ENCODE measurements around the gene MYCN.
"Not testable (repeated sequence)": the region's sequence is repeated elsewhere in the genome, so short reads cannot be mapped to it uniquely, and the experiment has no call there.

The MYCN gene

GRCh38 chr2:15907461-15908324 lies 32.7 kb upstream of the MYCN start:
- DNase-seq (ENCODE audit: low read depth in 2 of 2) = no peak

GRCh38 chr2:15908371-15908770 lies 32.0 kb upstream of the MYCN start:
- DNase-seq (ENCODE audit: low read depth in 2 of 2) = no peak

- no peak for DNase-seq (ENCODE audit: low read depth in 2 of 2)
These were observed 31.2 kb upstream of the MYCN start for GRCh38 chr2:15909157-15909556.

GRCh38 chr2:15909736-15910135 lies 30.6 kb upstream of the MYCN start:
- no peak for DNase-seq (ENCODE audit: low read depth in 2 of 2)

- DNase-seq (ENCODE audit: low read depth in 2 of 2) = not testable (repeated sequence)
These were observed 29.1 kb upstream of the MYCN start for GRCh38 chr2:15911270-15911669.

- no peak for DNase-seq (ENCODE audit: low read depth in 2 of 2)
These were observed 28.7 kb upstream of the MYCN start for GRCh38 chr2:15911686-15912085.

GRCh38 chr2:15912203-15912602 lies 28.1 kb upstream of the MYCN start:
- DNase-seq (ENCODE audit: low read depth in 2 of 2) = no peak

GRCh38 chr2:15913146-15913545 lies 27.2 kb upstream of the MYCN start:
- no peak for DNase-seq (ENCODE audit: low read depth in 2 of 2)

- no peak for DNase-seq (ENCODE audit: low read depth in 2 of 2)
These were observed 25.6 kb upstream of the MYCN start for GRCh38 chr2:15914596-15915385.

- not testable (repeated sequence) for DNase-seq (ENCODE audit: low read depth in 2 of 2)
These were observed 24.8 kb upstream of the MYCN start for GRCh38 chr2:15915546-15915945.

- no peak for DNase-seq (ENCODE audit: low read depth in 2 of 2)
These were observed 24.0 kb upstream of the MYCN start for GRCh38 chr2:15916336-15916735.

GRCh38 chr2:15918761-15919356 lies 21.5 kb upstream of the MYCN start:
- DNase-seq (ENCODE audit: low read depth in 2 of 2) = no peak

GRCh38 chr2:15919716-15920434 lies 20.5 kb upstream of the MYCN start:
- DNase-seq (ENCODE audit: low read depth in 2 of 2) = no peak

- DNase-seq (ENCODE audit: low read depth in 2 of 2) = no peak
These were observed 19.7 kb upstream of the MYCN start for GRCh38 chr2:15920696-15921095.

GRCh38 chr2:15923597-15923996 lies 16.8 kb upstream of the MYCN start:
- no peak for DNase-seq (ENCODE audit: low read depth in 2 of 2)

GRCh38 chr2:15925819-15926218 lies 14.5 kb upstream of the MYCN start:
- DNase-seq (ENCODE audit: low read depth in 2 of 2) = no peak

- DNase-seq (ENCODE audit: low read depth in 2 of 2) = no peak
These were observed 14.1 kb upstream of the MYCN start for GRCh38 chr2:15926252-15926651.

- DNase-seq (ENCODE audit: low read depth in 2 of 2) = no peak
These were observed 12.7 kb upstream of the MYCN start for GRCh38 chr2:15927551-15928218.

- not testable (repeated sequence) for DNase-seq (ENCODE audit: low read depth in 2 of 2)
These were observed 11.3 kb upstream of the MYCN start for GRCh38 chr2:15929008-15929407.

GRCh38 chr2:15929861-15930260 lies 10.5 kb upstream of the MYCN start:
- no peak for DNase-seq (ENCODE audit: low read depth in 2 of 2)

- no peak for DNase-seq (ENCODE audit: low read depth in 2 of 2)
These were observed 9.6 kb upstream of the MYCN start for GRCh38 chr2:15930589-15931318.

Data from stimulated activated CD4-positive, alpha-beta T cell treated with anti-CD3 and anti-CD28 coated beads, Interleukin-12 subunit alpha, Interleukin-12 subunit beta, amount 100 ng/mL, for 24 hours (primary cell).